PC-9 (cell line): ENCODE results near the gene RGMB.

Source experiments
- CTCF ChIP-seq: fragments of 200-600 bp; sonication (generic); conservative IDR thresholded peaks from 2 replicates; pipeline ENCODE4 v1.6.1; 2017; ENCODE audit warnings: mixed run types, antibody characterized with exemption, mild to moderate bottlenecking, moderate library complexity
- EZH2 ChIP-seq: fragments of 200-600 bp; sonication (generic); IDR thresholded peaks from 2 replicates; pipeline ENCODE4 v1.8.0; 2017; ENCODE audit warnings: antibody characterized with exemption, low read depth

GRCh38 chr5:98795243-98795642 is 21.8 kb downstream of the RGMB start:
- TF ChIP-seq CTCF (no peak), EZH2 (no peak)
